Measurements from ENCODE around the gene RANGRF.

- TF ChIP-seq EZH2 (IDR thresholded peaks at IDR 0.05; ENCODE audit: low read length, unreplicated experiment) (no peak), CTCF (conservative IDR thresholded peaks at IDR 0.05; ENCODE audit: low read depth, low read length) (no peak)
Measured at GRCh38 chr17:8257801-8258200, 30.7 kb upstream of the RANGRF start.
